HAP-1 (cell line): ENCODE data around the gene ARHGAP6.

Experiments
- DNase-seq, 2 experiments: peaks; one replicate each; pipeline ENCODE4 v3.0.0-alpha.2; 2016 to 2020; ENCODE audit warnings: low spot score in 2 of 2
- H3K27me3 ChIP-seq: fragments of 250-450 bp; sonication (Bioruptor Pico); 2 replicates; pipeline ENCODE4 v1.5.1; 2020; ENCODE audit warnings: low read depth, mild to moderate bottlenecking, moderate library complexity
- H3K36me3 ChIP-seq: fragments of 250-450 bp; sonication (Bioruptor Pico); replicated peaks from 2 replicates; pipeline ENCODE4 v1.5.1; 2020; ENCODE audit warnings: mild to moderate bottlenecking
- H3K4me1 ChIP-seq: fragments of 250-450 bp; sonication (Bioruptor Pico); 2 replicates; pipeline ENCODE4 v1.5.1; 2020; ENCODE audit warnings: mild to moderate bottlenecking
- H3K4me3 ChIP-seq: fragments of 250-450 bp; sonication (Bioruptor Pico); 2 replicates; pipeline ENCODE4 v1.5.1; 2020; ENCODE audit warnings: mild to moderate bottlenecking, moderate library complexity
- H3K9me3 ChIP-seq: fragments of 250-450 bp; sonication (Bioruptor Pico); 2 replicates; pipeline ENCODE4 v1.5.1; 2020; ENCODE audit warnings: mild to moderate bottlenecking, moderate library complexity
- in situ Hi-C: fragments of 300-500 bp; cut with MboI; formaldehyde crosslinking; loops from 3 replicates; pipeline ENCODE4 v1.14.3; 2020; ENCODE audit warnings: low sequenced_read_pairs, inconsistent platforms, mixed read lengths

Gene ARHGAP6

GRCh38 chrX:11423949-11424348, 241.8 kb downstream of the ARHGAP6 start:
- Histone ChIP-seq H3K4me1 (no peaks in the 10 kb centered on the region), H3K36me3 (no peaks in the 10 kb centered on the region), H3K9me3 (no peaks in the 10 kb centered on the region), H3K27me3 (no peaks in the 10 kb centered on the region), H3K4me3 (no peak overlapping the region)
- in situ Hi-C loops: no loop called here
- no peak for DNase-seq

DNA sequence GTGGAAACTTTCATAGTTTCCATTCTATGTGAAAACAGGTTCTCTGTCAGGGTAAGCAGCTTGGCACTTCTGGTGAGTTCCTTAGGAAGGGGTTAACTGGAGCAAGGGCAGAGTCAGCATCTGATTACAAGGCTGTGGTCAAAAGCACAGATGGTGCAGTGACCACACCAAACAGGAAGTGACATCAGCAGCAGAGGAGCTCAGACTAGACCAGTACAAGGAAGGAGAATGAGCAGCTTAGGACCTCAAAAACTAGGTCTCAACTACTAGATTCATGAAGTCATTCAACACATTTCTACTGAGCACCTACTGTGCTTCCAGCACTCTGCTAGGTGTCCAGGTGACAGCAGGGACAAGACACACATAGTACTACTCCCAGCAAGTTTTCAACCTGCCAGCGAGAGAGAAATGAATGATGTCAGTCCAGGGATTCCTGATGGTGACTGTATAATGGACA, 242.3 kb downstream of the ARHGAP6 start:
- H3K4me1 ChIP-seq: no peaks in the 10 kb centered on the region
- no peak overlapping the region for H3K4me3 ChIP-seq
- H3K9me3 ChIP-seq: no peaks in the 10 kb centered on the region
- no peak for DNase-seq
- in situ Hi-C loops: no loop called here
- H3K36me3 ChIP-seq: no peaks in the 10 kb centered on the region
- no peaks in the 10 kb centered on the region for H3K27me3 ChIP-seq

GRCh38 chrX:11422525-11422857, 243.2 kb downstream of the ARHGAP6 start:
- no peaks in the 10 kb centered on the region for H3K9me3 ChIP-seq
- no peaks in the 10 kb centered on the region for H3K36me3 ChIP-seq
- no peaks in the 10 kb centered on the region for H3K4me1 ChIP-seq
- no peaks in the 10 kb centered on the region for H3K27me3 ChIP-seq
- H3K4me3 ChIP-seq: no peak overlapping the region
- in situ Hi-C loops: no loop called here
- no peak for DNase-seq

DNA sequence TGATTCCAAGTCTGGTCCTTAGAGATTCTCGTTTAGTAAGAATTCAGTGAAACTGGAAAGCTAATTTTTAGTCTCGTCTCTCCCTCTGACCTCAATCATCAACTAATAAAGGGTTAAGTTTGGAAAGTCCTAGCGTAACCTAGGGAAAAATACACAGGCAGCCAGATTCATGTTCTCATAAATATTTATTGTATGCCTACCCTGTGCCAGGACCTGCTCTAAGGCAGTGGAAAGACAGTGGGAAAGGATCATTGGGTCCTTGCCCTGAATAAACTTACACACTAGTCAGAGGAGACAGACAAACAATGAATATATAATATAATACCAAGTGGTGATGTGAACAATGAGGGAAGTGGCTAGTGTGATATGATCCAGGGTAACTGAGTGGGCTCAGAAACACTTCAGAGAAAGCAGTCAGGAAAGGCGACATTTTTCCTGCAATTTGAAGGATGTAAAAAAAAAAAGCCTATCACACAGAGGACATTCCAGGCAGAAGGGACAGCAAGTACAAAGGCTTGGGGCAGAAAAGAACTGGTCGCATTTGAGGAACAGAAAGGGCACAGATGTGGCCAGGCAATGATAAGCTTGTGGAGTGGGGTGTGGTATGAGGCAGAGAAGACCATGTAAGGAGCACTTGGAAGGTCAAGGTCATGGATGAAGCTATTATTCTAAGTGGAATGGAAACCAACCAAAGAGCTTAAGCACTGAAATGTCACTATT, 243.8 kb downstream of the ARHGAP6 start:
- H3K36me3 ChIP-seq: no peaks in the 10 kb centered on the region
- in situ Hi-C loops: no loop called here
- no peak for DNase-seq
- H3K9me3 ChIP-seq: no peaks in the 10 kb centered on the region
- H3K27me3 ChIP-seq: no peaks in the 10 kb centered on the region
- no peaks in the 10 kb centered on the region for H3K4me1 ChIP-seq
- H3K4me3 ChIP-seq: no peak overlapping the region

- Histone ChIP-seq H3K9me3 (no peaks in the 10 kb centered on the region), H3K4me1 (no peaks in the 10 kb centered on the region)
- in situ Hi-C loops: no loop called here
These were observed 244.9 kb downstream of the ARHGAP6 start for GRCh38 chrX:11420851-11421250.

DNA sequence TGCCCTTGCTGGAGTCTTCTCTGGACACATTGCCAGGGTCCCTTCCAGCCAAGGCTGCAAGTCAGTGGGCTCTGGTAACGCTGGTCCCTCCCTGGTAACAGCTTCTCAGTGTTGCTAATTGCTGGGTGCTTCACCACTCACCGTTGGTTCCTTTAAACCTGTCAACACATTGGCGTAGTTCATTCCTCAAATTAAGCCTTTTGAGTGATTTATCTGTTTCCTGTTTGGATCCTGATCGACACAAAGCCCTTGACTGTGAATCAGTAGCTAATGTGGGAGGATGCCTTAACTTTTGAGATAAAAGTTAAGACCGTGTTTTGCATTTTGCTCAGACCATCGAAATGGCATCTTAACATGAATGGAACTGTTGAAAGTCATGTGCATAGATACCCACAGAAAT, 246.6 kb downstream of the ARHGAP6 start:
- H3K4me3 ChIP-seq: no peak overlapping the region
- H3K9me3 ChIP-seq: no peaks in the 10 kb centered on the region
- no peaks in the 10 kb centered on the region for H3K4me1 ChIP-seq
- in situ Hi-C loops: no loop called here
- no peaks in the 10 kb centered on the region for H3K27me3 ChIP-seq
- DNase-seq: no peak
- no peaks in the 10 kb centered on the region for H3K36me3 ChIP-seq

More at GRCh38 chrX:11420851-11421250, 244.9 kb downstream of the ARHGAP6 start:
- no peak for DNase-seq
- Histone ChIP-seq H3K4me3 (no peak overlapping the region), H3K36me3 (no peaks in the 10 kb centered on the region), H3K27me3 (no peaks in the 10 kb centered on the region)

GRCh38 chrX:11416600-11416999, 249.1 kb downstream of the ARHGAP6 start:
- Histone ChIP-seq H3K4me3 (no peak overlapping the region), H3K4me1 (no peaks in the 10 kb centered on the region), H3K9me3 (no peaks in the 10 kb centered on the region), H3K27me3 (no peaks in the 10 kb centered on the region), H3K36me3 (no peaks in the 10 kb centered on the region)
- no peak for DNase-seq
- in situ Hi-C loops: no loop called here

DNA sequence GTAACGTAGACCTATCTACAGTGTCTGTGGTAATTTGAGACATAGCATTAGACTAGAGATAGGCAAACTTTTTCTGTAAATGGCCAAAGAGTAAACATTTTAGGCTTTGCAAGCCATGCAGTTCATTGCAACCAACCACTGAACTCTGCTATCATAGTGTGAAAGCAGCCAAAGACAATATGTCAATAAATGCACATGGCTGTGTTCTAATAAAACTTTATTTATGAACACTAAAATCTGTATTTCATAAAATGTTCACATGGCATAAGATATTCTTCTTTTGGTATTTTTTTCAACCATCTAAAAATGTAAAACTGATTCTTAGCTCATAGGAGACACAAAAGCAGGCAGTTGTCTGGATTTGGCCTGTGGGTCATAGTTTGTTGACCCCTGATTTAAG, 251.6 kb downstream of the ARHGAP6 start:
- Histone ChIP-seq H3K27me3 (no peaks in the 10 kb centered on the region), H3K4me3 (no peak overlapping the region), H3K4me1 (no peaks in the 10 kb centered on the region), H3K36me3 (no peaks in the 10 kb centered on the region), H3K9me3 (no peaks in the 10 kb centered on the region)
- DNase-seq: no peak
- in situ Hi-C loops: no loop called here

GRCh38 chrX:11412715-11413623, 252.8 kb downstream of the ARHGAP6 start:
- in situ Hi-C loops: no loop called here
- no peaks in the 10 kb centered on the region for H3K36me3 ChIP-seq
- H3K27me3 ChIP-seq: no peaks in the 10 kb centered on the region
- no peaks in the 10 kb centered on the region for H3K9me3 ChIP-seq
- no peak for DNase-seq
- H3K4me3 ChIP-seq: no peak overlapping the region
- H3K4me1 ChIP-seq: no peaks in the 10 kb centered on the region

DNA sequence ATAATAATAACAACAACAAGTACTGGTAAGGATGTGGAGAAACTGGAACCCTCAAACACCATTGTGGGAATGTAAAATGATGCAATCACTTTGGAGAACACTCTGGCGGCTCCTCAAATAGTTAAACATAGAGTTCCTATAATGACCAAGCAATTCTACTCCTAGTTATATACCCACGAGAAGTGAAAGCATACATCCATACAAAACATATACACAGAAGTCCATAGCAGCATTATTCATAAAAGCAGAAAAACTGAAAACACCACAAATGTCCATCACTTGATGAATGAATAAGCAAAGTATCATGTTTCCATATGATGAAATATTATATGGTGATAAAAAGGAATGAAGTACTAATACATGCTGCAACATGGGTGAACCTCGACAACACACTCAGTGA, 255.8 kb downstream of the ARHGAP6 start:
- Histone ChIP-seq H3K36me3 (no peaks in the 10 kb centered on the region), H3K4me1 (no peaks in the 10 kb centered on the region), H3K9me3 (no peaks in the 10 kb centered on the region), H3K4me3 (no peak overlapping the region), H3K27me3 (no peaks in the 10 kb centered on the region)
- DNase-seq: no peak
- in situ Hi-C loops: no loop called here

- Histone ChIP-seq H3K4me1 (no peaks in the 10 kb centered on the region; the same call in 1 of the 2 replicates), H3K4me3 (no peak overlapping the region), H3K36me3 (no peaks in the 10 kb centered on the region), H3K27me3 (no peaks in the 10 kb centered on the region), H3K9me3 (no peaks in the 10 kb centered on the region)
- in situ Hi-C loops: no loop called here
- no peak for DNase-seq
These were observed 256.9 kb downstream of the ARHGAP6 start for GRCh38 chrX:11408783-11409182.

- no peak for DNase-seq
- in situ Hi-C loops: no loop called here
- no peaks in the 10 kb centered on the region for H3K27me3 ChIP-seq
- no peaks in the 10 kb centered on the region for H3K36me3 ChIP-seq
- no peak overlapping the region for H3K4me3 ChIP-seq
- H3K9me3 ChIP-seq: no peaks in the 10 kb centered on the region
- H3K4me1 ChIP-seq: no peaks in the 10 kb centered on the region; the same call in 1 of the 2 replicates
These were observed 257.7 kb downstream of the ARHGAP6 start for GRCh38 chrX:11408109-11408405.

- no peak for DNase-seq
- Histone ChIP-seq H3K27me3 (no peaks in the 10 kb centered on the region), H3K36me3 (no peaks in the 10 kb centered on the region), H3K4me1 (no peaks in the 10 kb centered on the region; the same call in 1 of the 2 replicates), H3K9me3 (no peaks in the 10 kb centered on the region), H3K4me3 (no peak overlapping the region)
- in situ Hi-C loops: no loop called here
These were observed 258.2 kb downstream of the ARHGAP6 start for GRCh38 chrX:11407331-11408108.
